Fibroblast of skin of left quadriceps (primary cell): Measurements from ENCODE around the gene FERMT2.

ENCODE experiments used
- DNase-seq, 2 experiments: peaks; one replicate each; pipeline ENCODE4 v3.0.0-alpha.2; 2013; ENCODE audit warnings: low read depth in 2 of 2

The FERMT2 gene

GRCh38 chr14:52829527-52830185 is 121.2 kb downstream of the FERMT2 start:
- DNase-seq, result no peak

- DNase-seq, result no peak
Observed at GRCh38 chr14:52827426-52827825, 123.4 kb downstream of the FERMT2 start.

- no peak for DNase-seq
Observed at GRCh38 chr14:52825085-52825484, 125.8 kb downstream of the FERMT2 start.

GRCh38 chr14:52824462-52824861 is 126.4 kb downstream of the FERMT2 start:
- no peak for DNase-seq

GRCh38 chr14:52821805-52822250 is 129.0 kb downstream of the FERMT2 start:
- no peak for DNase-seq

DNA sequence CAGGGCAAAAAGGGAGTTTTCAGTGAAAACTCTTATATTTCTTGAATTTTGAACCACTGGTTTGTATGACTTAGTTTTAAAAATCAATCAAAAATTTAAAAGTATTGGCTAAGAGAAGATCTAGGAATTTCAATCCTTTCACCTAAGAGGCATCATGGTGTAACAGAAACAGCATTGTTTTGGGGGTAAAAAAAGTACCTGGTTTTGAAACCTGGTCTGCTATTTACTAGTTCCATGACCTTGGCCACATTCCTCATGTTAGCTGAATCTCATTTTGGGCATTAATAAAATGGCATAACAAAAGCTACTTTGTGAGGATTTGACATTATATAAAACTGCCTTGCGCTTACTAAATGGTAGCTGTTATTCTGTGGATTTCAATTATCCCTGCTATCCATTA is 142.7 kb downstream of the FERMT2 start:
- DNase-seq, result no peak
